NCI-H2081 (cell line): ENCODE data around the gene INPP5F.
"Not testable (repeated sequence)": the region's sequence is repeated elsewhere in the genome, so short reads cannot be mapped to it uniquely, and the experiment has no call there.

Experiments used
- DNase-seq, 2 experiments: peaks; one replicate each; lab custom pipeline; 2025; lab: John Stamatoyannopoulos, UW

The INPP5F gene

DNA sequence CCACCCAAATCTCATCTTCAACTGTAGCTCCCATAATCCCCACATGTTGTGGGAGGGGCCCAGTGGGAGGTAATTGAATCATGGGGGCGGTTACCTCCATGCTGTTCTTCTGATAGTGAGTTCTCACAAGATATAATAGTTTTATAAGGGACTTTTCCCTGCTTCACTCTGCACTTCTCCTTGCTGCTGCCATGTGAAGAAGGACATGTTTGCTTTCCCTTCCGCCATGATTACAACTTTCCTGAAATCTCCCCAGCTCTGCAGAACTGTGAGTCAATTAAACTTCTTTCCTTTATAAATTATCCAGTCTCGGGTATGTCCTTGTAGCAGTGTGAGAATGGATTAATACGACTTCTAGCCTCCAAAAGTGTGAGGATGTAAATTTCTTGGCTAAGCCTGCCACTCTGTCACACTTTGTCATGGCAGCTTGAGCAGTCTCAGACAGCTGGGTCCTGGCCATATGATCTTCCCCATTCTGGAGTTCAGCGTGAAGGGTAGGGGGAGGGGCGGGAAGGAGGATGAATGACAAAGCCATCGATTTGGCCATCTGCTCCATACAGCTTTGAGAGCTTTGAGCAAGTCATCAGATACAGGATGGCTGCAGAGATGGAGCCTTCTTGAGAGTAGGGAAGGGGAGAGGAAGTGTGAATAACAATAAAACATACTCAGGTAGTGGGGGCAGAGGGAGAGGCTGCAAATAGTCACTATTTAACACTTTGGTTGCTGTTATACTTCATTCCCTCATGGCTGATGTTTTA, 19.1 kb upstream of the INPP5F start:
- no peak for DNase-seq

DNA sequence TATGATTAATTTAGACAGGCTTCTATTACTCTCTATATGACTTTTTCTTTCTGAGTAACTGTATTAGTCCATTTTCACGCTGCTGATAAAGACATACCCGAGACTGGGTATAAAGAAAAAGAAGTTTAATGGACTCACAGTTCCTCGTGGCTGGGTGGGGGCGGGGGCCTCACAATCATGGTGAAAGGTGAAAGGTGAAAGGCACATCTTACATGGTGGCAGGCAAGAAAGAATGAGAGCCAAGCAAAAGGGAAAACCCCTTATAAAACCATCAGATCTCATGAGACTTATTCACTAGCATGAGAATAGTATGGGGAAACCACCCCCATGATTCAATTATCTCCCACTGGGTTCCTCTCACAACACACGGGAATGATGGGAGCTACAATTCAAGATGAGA, 18.5 kb upstream of the INPP5F start:
- not testable (repeated sequence) for DNase-seq

GRCh38 chr10:119710935-119711334, 14.9 kb upstream of the INPP5F start:
- not testable (repeated sequence) for DNase-seq

DNA sequence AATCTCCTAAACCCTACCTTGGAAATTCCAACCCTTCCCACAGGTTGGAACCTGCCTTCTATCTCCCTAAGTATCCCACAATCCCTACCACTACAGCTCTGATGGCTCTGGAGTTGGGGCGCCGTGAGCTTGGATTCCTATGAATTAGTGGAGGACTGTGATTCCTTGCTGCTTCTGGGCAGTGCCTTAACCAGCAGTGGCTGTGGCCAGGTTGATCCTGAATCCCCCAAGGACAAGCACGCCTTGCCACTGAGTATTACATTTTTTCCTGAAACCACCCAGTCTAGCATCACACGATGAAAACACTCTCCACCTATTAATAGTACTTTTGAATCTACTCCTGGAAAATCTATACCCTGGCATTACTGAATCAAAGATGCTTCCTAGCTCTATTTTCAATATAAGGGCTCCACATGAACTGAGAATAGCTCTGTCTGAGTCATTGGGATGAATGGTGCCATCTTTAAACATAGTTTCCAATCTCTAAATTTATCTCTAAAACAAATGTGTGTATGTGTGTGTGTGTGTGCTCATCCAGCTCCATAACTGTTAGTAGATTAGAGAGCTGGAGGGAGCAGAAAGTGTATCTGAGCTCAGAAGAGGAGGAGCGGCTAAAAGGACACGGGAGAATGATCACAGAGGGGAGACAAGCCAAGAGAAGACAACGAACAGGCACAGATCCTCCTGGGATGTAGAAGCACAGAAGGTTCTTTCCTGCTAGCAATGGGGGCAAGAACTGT, 11.9 kb upstream of the INPP5F start:
- DNase-seq = no peak

DNA sequence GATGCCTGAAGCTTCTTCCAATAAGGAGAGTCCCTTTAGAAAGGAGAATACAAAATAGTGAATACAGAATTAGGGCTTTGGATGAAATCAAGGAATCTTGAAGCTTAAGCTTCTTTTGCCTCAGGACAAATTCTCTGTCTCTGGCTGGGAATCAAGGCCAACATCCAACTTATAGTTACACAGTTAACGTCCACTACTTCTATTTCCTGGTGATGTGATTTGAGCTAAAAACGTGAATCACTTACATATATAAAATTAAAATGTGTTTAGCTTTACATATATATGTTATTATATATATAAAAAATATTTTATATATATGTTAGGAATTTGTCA, 11.4 kb upstream of the INPP5F start:
- DNase-seq = no peak

GRCh38 chr10:119715628-119716505, 10.0 kb upstream of the INPP5F start:
- DNase-seq = no peak

DNA sequence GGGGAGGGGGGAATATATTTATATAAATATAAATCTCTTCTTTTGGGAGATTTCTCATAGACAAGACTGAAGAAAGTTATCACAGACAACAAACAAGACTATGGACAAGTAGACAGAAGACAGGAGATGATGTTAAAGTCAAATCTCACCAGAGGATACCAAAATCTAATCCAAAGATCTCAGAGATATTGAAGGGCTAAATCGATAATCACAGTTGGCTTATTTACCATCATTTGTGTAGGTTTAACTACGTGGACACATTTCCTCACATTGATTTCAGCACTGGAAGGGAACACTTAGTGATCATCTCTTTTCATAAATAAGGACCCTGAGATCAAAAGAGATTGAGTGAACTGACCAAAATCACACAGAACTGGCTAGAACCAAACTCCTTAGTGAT, 2.7 kb upstream of the INPP5F start:
- no peak for DNase-seq

GRCh38 chr10:119723624-119724023, 2.2 kb upstream of the INPP5F start:
- no peak for DNase-seq

- peak in 1 of 2 experiments; percentile 26 for DNase-seq
These were observed 995 bp upstream of the INPP5F start for GRCh38 chr10:119724593-119725516.

GRCh38 chr10:119725517-119725827, 378 bp upstream of the INPP5F start:
- DNase-seq = no peak

DNA sequence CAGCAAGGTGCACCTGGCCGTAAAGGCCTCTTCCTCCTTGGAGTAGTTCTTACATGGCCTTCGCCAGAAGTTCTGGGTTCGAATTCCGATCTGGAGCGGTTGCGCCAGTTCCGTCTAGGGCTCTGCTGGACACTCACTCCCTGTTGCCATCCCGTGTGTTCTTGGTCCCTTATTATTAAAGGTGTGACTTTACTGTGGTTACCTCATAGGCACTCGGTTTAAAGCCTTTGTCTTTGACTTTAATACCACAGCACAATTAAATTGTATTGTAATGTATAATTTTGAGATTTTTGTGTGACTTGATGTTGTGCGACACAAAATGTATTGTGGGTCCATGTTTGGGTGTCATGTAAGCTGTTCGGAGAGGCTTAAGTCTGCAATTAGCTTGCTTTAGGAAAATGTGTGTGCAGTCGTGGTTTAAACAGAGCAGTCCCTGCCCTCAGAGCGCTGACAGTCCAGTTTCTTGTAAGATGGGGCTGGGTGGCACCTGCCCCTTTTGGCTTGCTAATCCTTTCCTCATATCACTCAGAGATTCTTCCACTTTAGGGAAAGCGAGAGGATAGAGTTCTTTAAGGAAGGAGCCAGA, 919 bp downstream of the INPP5F start:
- DNase-seq = peak in 1 of 2 experiments; percentile 6

GRCh38 chr10:119728172-119728800, 2.4 kb downstream of the INPP5F start:
- no peak for DNase-seq

DNA sequence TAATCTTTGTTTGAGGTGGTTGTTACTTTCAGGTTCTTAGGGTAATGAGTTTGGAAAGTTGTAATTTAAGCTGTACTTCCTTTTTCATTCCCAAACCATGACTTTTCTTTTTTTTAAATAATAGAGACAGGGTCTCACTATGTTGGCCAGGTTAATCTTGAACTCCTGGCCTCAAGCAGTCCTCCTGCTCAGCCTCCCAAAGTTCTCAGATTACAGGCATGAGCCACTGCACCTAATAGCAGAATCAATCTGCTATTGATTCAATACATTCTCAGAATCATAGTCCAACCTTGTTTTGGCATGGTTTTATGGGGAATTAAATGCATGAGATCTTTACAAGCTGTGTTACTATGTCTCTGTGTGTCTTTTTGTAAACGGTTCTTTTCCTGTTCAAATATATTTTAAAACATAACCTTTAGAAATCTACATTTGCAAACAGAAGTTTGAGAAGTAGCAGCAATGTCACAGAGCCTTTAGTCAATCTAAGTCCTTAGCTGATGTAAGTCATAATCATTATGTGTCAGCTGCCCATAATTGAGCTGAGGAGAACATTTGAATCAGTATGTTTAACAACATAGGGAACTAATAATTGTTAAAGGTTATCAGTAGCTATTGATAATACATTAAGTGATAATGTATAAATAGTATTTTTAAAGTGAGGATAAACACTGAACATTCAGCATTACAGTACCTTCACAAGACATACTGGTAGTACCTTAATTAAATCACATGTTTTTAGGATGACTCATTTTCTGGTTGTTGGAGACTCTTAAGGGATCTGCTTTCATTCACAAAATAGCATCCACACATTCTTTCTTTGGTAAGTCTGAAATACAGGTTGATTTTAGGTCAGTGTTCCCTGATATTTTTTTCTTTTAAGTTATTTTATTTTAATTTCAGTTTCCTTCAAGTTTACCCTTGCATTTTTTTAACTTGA, 8.8 kb downstream of the INPP5F start:
- no peak for DNase-seq

DNA sequence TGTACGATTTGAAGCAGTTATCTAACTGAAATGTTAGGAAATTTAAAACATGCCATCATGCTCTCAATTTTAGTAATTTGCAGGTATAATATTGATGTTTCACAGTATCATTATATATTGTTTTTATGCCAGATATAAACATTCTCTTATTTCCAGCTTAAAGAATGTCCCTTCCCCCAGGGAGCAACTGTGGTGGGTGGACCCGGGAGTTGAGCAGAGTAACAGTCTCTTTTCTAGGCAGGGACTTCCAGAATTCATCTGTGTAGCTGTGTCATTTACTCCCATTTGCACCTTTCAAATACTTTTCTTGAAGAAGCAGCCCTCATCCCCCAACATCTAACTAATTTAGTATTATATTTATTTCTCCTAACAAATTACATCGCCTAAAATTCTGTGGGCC, 9.6 kb downstream of the INPP5F start:
- no peak for DNase-seq

DNA sequence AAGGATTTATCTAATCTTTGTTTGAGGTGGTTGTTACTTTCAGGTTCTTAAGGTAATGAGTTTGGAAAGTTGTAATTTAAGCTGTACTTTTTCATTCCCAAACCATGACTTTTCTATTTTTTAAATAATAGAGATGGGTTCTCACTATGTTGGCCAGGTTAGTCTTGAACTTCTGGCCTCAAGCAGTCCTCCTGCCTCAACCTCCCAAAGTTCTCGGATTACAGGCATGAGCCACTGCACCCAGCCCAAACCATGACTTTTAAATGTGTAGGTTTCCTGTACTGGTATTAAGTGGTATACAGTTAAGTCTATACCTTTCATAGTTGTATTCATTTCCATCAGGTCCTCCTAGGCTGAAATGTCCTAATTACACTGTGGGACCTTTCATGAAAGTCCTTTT, 10.4 kb downstream of the INPP5F start:
- no peak for DNase-seq

DNA sequence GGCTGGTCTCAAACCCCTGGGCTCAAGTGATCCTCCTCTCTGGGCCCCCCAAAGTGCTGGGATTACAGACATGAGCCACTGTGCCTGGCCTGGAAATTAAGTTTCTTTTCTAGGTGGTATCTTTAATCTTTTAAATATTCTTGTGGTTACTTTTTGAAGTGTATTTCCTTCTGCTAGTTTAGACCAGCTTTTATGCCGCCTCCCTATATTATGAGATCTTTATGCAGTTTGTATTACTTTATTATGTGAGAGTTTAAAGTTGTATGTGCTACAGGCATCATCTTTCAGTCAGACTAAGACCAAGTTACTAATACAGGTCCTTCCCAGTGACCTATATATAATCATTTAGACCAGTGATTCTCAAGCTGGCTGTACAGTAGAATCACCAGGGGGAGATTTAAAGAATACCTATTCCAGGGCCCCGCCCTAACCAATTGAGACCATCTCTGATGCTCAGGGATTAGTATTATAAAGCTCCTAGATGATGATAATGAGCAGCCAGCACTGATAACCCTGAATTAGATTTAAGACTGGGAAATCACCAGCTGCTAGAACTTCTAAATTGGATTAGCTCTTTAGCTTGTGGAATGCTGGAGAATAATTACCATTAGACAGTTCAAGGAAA, 11.3 kb downstream of the INPP5F start:
- DNase-seq = no peak

DNA sequence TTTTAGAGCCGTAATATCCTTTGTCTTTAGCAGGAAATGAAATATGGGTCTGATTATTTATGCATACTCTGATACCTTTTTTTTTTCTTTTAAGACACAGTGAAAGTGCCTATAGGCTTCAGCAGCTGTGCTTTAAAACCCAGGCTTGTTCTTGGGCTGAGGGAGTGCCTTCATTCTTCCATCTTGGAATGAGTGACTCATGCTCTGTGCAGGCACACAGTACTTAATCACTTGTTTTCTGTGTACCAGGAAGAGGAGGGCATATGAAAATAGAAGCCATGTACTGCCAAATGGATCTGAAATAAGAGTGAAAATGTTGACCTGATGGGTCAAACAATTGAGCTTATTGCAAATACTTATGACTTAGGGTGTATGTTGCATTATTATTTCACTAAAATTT, 12.0 kb downstream of the INPP5F start:
- no peak for DNase-seq

DNA sequence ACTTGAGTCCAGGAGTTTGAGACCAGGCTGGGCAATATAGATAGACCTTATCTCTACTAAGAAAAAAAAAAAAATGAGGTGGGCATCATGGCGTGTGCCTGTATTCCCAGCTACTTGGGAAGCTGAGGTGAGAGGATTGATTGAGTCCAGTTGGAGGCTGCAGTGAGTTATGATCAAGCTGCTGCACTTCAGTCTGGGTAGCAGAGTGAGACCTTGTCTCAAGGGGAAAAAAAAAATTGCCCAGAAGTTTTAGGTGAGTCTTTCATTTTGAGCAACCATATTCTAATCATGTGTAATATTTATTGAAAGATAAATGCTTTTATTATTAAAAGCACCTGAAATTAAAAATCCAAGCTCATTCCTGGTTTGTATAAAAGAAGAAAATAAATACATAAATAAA, 13.1 kb downstream of the INPP5F start:
- DNase-seq = no peak

- DNase-seq = no peak
These were observed 14.2 kb downstream of the INPP5F start for GRCh38 chr10:119740096-119740495.
